Measurements from ENCODE around the gene MAFG. TPM values are rescaled to one million over a fixed set of nuclear protein-coding genes. Genes with fewer than 3 reads are reported as not detected.

MAFG gene
- total and polyA plus RNA-seq, 9 of the 15 experiments (the other 6 are each of a cell fraction or from before 2014, with no cell fraction given), result 1.1 to 58.1 (median 24.9) TPM

GRCh38 chr17:81926451-81927151 is 934 bp downstream of the MAFG start (continued):
- TF ChIP-seq ZFP30 (CRISPR knock-in tag; IDR thresholded peaks at IDR 0.05; ENCODE audit: borderline replicate concordance) (no peak), CBFA2T3 (IDR thresholded peaks at IDR 0.05) (peak; percentile 37), TGIF2 (CRISPR knock-in tag; IDR thresholded peaks at IDR 0.05) (0 out of 2 replicates have a peak, but pooled peaks have one; percentile 43), SP2 (IDR thresholded peaks at IDR 0.05; ENCODE audit: extremely low read depth, low read depth, low read length, poor library complexity, severe bottlenecking) (no peak), EGR1 (conservative IDR thresholded peaks at IDR 0.05) (peak; percentile 58), GTF2A2 (tag; IDR thresholded peaks at IDR 0.05) (no peak), ZNF830 (CRISPR knock-in tag; IDR thresholded peaks at IDR 0.05) (no peak)
- TF ChIP-seq, protein P1, sequence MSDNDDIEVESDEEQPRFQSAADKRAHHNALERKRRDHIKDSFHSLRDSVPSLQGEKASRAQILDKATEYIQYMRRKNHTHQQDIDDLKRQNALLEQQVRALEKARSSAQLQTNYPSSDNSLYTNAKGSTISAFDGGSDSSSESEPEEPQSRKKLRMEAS (CRISPR knock-in tag; IDR thresholded peaks at IDR 0.05), result peak; percentile 22; the same call in 1 of the 2 replicates
- TF ChIP-seq, protein P2, sequence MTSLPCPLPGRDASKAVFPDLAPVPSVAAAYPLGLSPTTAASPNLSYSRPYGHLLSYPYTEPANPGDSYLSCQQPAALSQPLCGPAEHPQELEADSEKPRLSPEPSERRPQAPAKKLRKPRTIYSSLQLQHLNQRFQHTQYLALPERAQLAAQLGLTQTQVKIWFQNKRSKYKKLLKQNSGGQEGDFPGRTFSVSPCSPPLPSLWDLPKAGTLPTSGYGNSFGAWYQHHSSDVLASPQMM (CRISPR knock-in tag; IDR thresholded peaks at IDR 0.05), result no peak

DNA sequence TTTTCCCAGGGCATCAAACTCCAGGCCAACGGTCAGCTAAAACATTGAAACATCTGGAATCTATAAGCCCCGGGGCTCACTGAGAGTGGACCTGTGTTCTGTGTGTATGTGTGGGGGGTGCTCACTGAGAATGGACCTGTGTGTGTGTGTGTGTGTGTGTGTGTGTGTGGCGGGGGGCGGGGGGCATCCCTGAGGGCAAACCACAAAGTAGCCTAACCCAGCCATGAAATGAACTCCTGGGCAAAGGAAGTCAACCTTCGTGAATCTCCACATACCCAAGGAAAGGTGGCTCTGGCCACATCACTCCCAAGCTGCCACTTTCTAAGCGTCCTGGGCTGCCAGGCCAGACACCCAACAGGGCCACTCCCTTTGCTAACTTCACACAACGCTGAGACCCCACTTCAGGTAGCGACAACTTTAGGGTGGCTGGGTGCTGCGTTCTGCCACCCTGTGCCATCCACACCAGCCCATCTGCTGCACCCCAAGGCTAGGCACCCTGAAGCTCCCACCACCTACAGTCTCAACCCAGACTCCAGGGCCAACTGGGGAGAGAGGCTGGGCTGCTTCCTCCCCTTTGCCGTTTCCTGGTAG is 1.6 kb downstream of the MAFG start:
- peak overlapping the region; percentile 92 to 93 for H3K9ac ChIP-seq (ENCODE audit: insufficient read depth in 1 of 2, low read depth in 2 of 2, low read length in 2 of 2)
- H3K9me1 ChIP-seq (ENCODE audit: control insufficient read depth, insufficient read depth, low read length), result peaks cover under 1% of the 10 kb centered on the region
- CTCF ChIA-PET (ENCODE audit: low intra/inter-chr PET ratio), result no interaction called here
- no peaks in the 10 kb centered on the region for H3K9me3 ChIP-seq (replicated peaks; ENCODE audit: control insufficient read depth, insufficient read depth, low read depth, low read length)
- in situ Hi-C loops (cut with MboI) (no loop called here), intact Hi-C loops (cut with micrococcal nuclease) (no loop called here)
- H3K36me3 ChIP-seq (ENCODE audit: control insufficient read depth, insufficient read depth, low read length), result peaks cover 17% of the 10 kb centered on the region
- peak overlapping the region; percentile 98 for H3K27ac ChIP-seq (ENCODE audit: extremely low read depth, low read depth, low read length)
- no peak for ATAC-seq
- peak; percentile 69 for FAIRE-seq
- H4K20me1 ChIP-seq (replicated peaks; ENCODE audit: control insufficient read depth, insufficient read depth, low read length), result peaks cover 9% of the 10 kb centered on the region; the same call in 1 of the 2 replicates
- peak overlapping the region; percentile 80 for H3K4me2 ChIP-seq (ENCODE audit: insufficient read depth, low read length)
- no TSS peak for BruUV-seq (replicated peaks)
- DNase-seq (ENCODE audit: extremely low read depth in 1 of 4, low spot score in 3 of 4), result no peak
- POLR2A ChIA-PET, result interaction anchor here (0.5 to 4.8 kb wide), 17 partner anchors 9 to 417 kb away, joined by 3 to 32 read pairs (median 3); partner anchors contain the start of genes ACTG1, ARL16, HGS and MRPL12
- H3K4me3 ChIP-seq, result peak overlapping the region; percentile 81
- no peak overlapping the region for H2AFZ ChIP-seq (ENCODE audit: low read depth, low read length)
- WGBS (ENCODE audit: insufficient coverage, low coverage, missing lambda C conversion rate), result 5% methylated on average over 7 of the region's 10 CpGs
- peaks cover 81% of the 10 kb centered on the region for H3K79me2 ChIP-seq (ENCODE audit: control insufficient read depth, insufficient read depth, low read length)
- no peaks in the 10 kb centered on the region for H3K27me3 ChIP-seq (ENCODE audit: control insufficient read depth in 2 of 2, insufficient read depth in 2 of 2, low read length in 2 of 2)
- H3K4me1 ChIP-seq (replicated peaks in 1 of 2; ENCODE audit: control insufficient read depth in 2 of 2, insufficient read depth in 2 of 2, low read length in 2 of 2), result peaks cover 45 to 95% of the 10 kb centered on the region in 2 experiments
- no peak for TF ChIP-seq JUN (IDR thresholded peaks at IDR 0.05; ENCODE audit: borderline replicate concordance, low read depth, low read length)
- 0 out of 2 replicates have a peak, but pooled peaks have one; percentile 22 for TF ChIP-seq JUN (CRISPR knock-in tag; IDR thresholded peaks at IDR 0.05; ENCODE audit: borderline replicate concordance)
- no peak for TF ChIP-seq IFI16 (CRISPR knock-in tag; IDR thresholded peaks at IDR 0.05)
- TF ChIP-seq HLTF (IDR thresholded peaks at IDR 0.05), result no peak
- TF ChIP-seq ZBTB7A (IDR thresholded peaks at IDR 0.05; ENCODE audit: borderline replicate concordance, control insufficient read depth, low read depth, low read length), result peak; percentile 51; the same call in 1 of the 2 replicates
- TF ChIP-seq SP1 (CRISPR knock-in tag; IDR thresholded peaks at IDR 0.05), result 0 out of 2 replicates have a peak, but pooled peaks have one; percentile 2
- peak; percentile 9 for TF ChIP-seq TAF1 (IDR thresholded peaks at IDR 0.05; ENCODE audit: control insufficient read depth, extremely low read depth, insufficient read depth, low read length, severe bottlenecking)
- no peak for TF ChIP-seq BRCA1 (IDR thresholded peaks at IDR 0.05)
- TF ChIP-seq BRCA1 (CRISPR knock-in tag; IDR thresholded peaks at IDR 0.05), result 0 out of 2 replicates have a peak, but pooled peaks have one; percentile 45
- peak; percentile 51; the same call in 1 of the 2 replicates for TF ChIP-seq ZNF740 (CRISPR knock-in tag; IDR thresholded peaks at IDR 0.05)
- no peak for TF ChIP-seq ZNF740 (tag; IDR thresholded peaks at IDR 0.05)
